K562 (cell line): ENCODE data around the gene LIMCH1. TPM values are rescaled to one million over a fixed set of nuclear protein-coding genes. Genes with fewer than 3 reads are reported as not detected.

ENCODE experiments used
- ATAC-seq: fragments of 200-7000 bp; cut with Tn5 transposase; 3 replicates; pipeline ENCODE4 v1.9.1; 2020; ENCODE audit warnings: moderate library complexity
- BruUV-seq: library from RNA; stranded (reverse); fragments of 400-500 nt; replicated peaks from 2 replicates; lab custom pipeline; 2021; lab: Mats Ljungman, UMichigan
- CTCF ChIA-PET: fragments of 300-600 bp; formaldehyde crosslinking; extraction: SDS; loops from one replicate; lab custom pipeline; 2021; ENCODE audit warnings: low intra/inter-chr PET ratio; lab: Yijun Ruan, JAX
- POLR2A ChIA-PET: fragments of 300-600, 350-650 bp; sonication (Branson Sonifier 250); formaldehyde crosslinking; extraction: SDS; loops from one replicate; lab custom pipeline; 2021; ENCODE audit warnings: antibody characterized with exemption, inconsistent platforms; lab: Yijun Ruan, JAX
- DNase-seq, 4 experiments: peaks; one replicate each; pipeline versions ENCODE4 v3.0.0 to v3.0.0-alpha.2; 2011 to 2018; ENCODE audit warnings: low spot score in 3 of 4, mixed read lengths in 3 of 4; ENCODE audit errors: extremely low read depth in 1 of 4
- FAIRE-seq: peaks from 2 replicates; lab custom pipeline; 2011; peaks lifted over from hg19 to GRCh38; lab: Jason Lieb, UNC
- H2AFZ ChIP-seq: 2 replicates; pipeline ENCODE4 v1.6.0; 2011; ENCODE audit warnings: low read depth, low read length, control low read depth, inconsistent platforms
- H3K27ac ChIP-seq: fragments of 200-600 bp; 3 replicates; pipeline ENCODE4 v1.8.0; 2011; ENCODE audit warnings: low read depth, mild to moderate bottlenecking, control low read depth, inconsistent platforms, low read length, moderate library complexity, mixed read lengths; ENCODE audit errors: extremely low read depth
- H3K27me3 ChIP-seq, 2 experiments: fragments of 300-600 bp in 1 of 2; 2 replicates in 1 of 2; 3 replicates in 1 of 2; pipeline versions ENCODE4 v1.6.0 to v1.8.0; 2011; ENCODE audit warnings: inconsistent platforms in 2 of 2, low read length in 2 of 2, mild to moderate bottlenecking in 1 of 2, mixed read lengths in 1 of 2, moderate library complexity in 1 of 2; ENCODE audit not compliant: control insufficient read depth in 2 of 2, insufficient read depth in 2 of 2
- H3K36me3 ChIP-seq: fragments of 300-600 bp; 3 replicates; pipeline ENCODE4 v1.8.0; 2011; ENCODE audit warnings: mild to moderate bottlenecking, low read length, inconsistent platforms; ENCODE audit not compliant: control insufficient read depth, insufficient read depth
- H3K4me1 ChIP-seq, 2 experiments: fragments of 200-600 bp in 1 of 2; replicated peaks in 1 of 2; 2 replicates in 1 of 2; 3 replicates in 1 of 2; pipeline versions ENCODE4 v1.5.1 to v1.8.0; 2011; ENCODE audit warnings: inconsistent platforms in 2 of 2, low read length in 2 of 2, mild to moderate bottlenecking in 1 of 2, mixed read lengths in 1 of 2, moderate library complexity in 1 of 2; ENCODE audit not compliant: control insufficient read depth in 2 of 2, insufficient read depth in 2 of 2
- H3K4me2 ChIP-seq: 2 replicates; pipeline ENCODE4 v1.6.1; 2011; ENCODE audit warnings: low read length, control low read depth, inconsistent platforms, mixed read lengths; ENCODE audit not compliant: insufficient read depth
- H3K4me3 ChIP-seq: fragments of 200-600 bp; sonication (generic), shearing (Covaris generic); 2 replicates; pipeline ENCODE4 v1.5.1; 2016; ENCODE audit warnings: control low read depth, inconsistent platforms
- H3K79me2 ChIP-seq: fragments of 200-600 bp; 3 replicates; pipeline ENCODE4 v1.8.0; 2011; ENCODE audit warnings: low read length, inconsistent platforms; ENCODE audit not compliant: control insufficient read depth, insufficient read depth
- H3K9ac ChIP-seq, 2 experiments: 2 replicates each; pipeline versions ENCODE4 v1.6.0 to v1.6.1; 2011; ENCODE audit warnings: low read depth in 2 of 2, low read length in 2 of 2, control low read depth in 1 of 2, inconsistent platforms in 1 of 2, mild to moderate bottlenecking in 1 of 2, mixed read lengths in 1 of 2; ENCODE audit not compliant: insufficient read depth in 1 of 2
- H3K9me1 ChIP-seq: one replicate; pipeline ENCODE4 v1.6.0; 2011; ENCODE audit warnings: inconsistent platforms, mild to moderate bottlenecking, low read length, moderate library complexity; ENCODE audit not compliant: control insufficient read depth, insufficient read depth
- H3K9me3 ChIP-seq: replicated peaks from 2 replicates; pipeline ENCODE4 v1.5.1; 2011; ENCODE audit warnings: low read depth, low read length, inconsistent platforms; ENCODE audit not compliant: control insufficient read depth, insufficient read depth
- H4K20me1 ChIP-seq: replicated peaks from 2 replicates; pipeline ENCODE4 v1.6.1; 2011; ENCODE audit warnings: low read length, inconsistent platforms, mixed read lengths; ENCODE audit not compliant: control insufficient read depth, insufficient read depth
- ATF1 ChIP-seq, 2 experiments: fragments of 450-650 bp in 1 of 2; IDR thresholded peaks; 2 replicates each; pipeline ENCODE4 v1.6.1; 2016; ENCODE audit warnings: missing compliant biosample characterization in 1 of 2, missing genetic modification characterization in 1 of 2
- CEBPG ChIP-seq, 3 experiments: fragments of 200-800 bp in 1 of 3; sonication (Bioruptor generic) in 1 of 3; sonication (generic) in 1 of 3; formaldehyde crosslinking in 1 of 3; IDR thresholded peaks in 2 of 3; conservative IDR thresholded peaks in 1 of 3; 2 replicates each; pipeline versions ENCODE4 v1.6.1 to v1.8.0; 2016 to 2022; ENCODE audit warnings: missing compliant biosample characterization in 2 of 3, missing genetic modification characterization in 2 of 3, mild to moderate bottlenecking in 1 of 3, missing genetic modification reagents in 1 of 3
- FOXP1 ChIP-seq: sonication (generic); formaldehyde crosslinking; IDR thresholded peaks from 2 replicates; pipeline ENCODE4 v1.8.0; 2022; ENCODE audit warnings: mild to moderate bottlenecking, missing genetic modification reagents
- HNRNPLL ChIP-seq: fragments of 200-400 bp; formaldehyde crosslinking; IDR thresholded peaks from 2 replicates; pipeline ENCODE4 v1.6.1; 2017; ENCODE audit warnings: low read length, low read depth, mild to moderate bottlenecking; ENCODE audit not compliant: poor library complexity, severe bottlenecking
- NUFIP1 ChIP-seq: fragments of 450-650 bp; IDR thresholded peaks from 2 replicates; pipeline ENCODE4 v1.6.1; 2018; ENCODE audit not compliant: partially characterized antibody
- SMAD3 ChIP-seq: fragments of 450-650 bp; formaldehyde crosslinking; conservative IDR thresholded peaks from 2 replicates; pipeline ENCODE4 v1.4.0; 2020; ENCODE audit warnings: mild to moderate bottlenecking
- ZNF507 ChIP-seq: conservative IDR thresholded peaks from 2 replicates; pipeline ENCODE4 v1.6.1; 2017; ENCODE audit warnings: missing genetic modification characterization, missing compliant biosample characterization
- WGBS: fragments of 100-300 bp; shearing (Covaris generic); methylation state at CpG from one replicate; pipeline ENCODE4 v1.1.6; 2016; ENCODE audit warnings: low coverage, mixed read lengths; ENCODE audit not compliant: insufficient coverage; ENCODE audit errors: missing lambda C conversion rate; 5-methylcytosine and 5-hydroxymethylcytosine counted together
- in situ Hi-C: fragments of 300-500 bp; cut with MboI; formaldehyde crosslinking; loops from 4 replicates; pipeline ENCODE4 v1.15.0; 2018; ENCODE audit warnings: inconsistent platforms, mixed read lengths
- intact Hi-C: fragments of 100-400 bp; cut with micrococcal nuclease; formaldehyde crosslinking; loops from 2 replicates; pipeline ENCODE4 v1.14.2; 2022
- polyA plus RNA-seq, 8 experiments: library from polyadenylated mRNA; depleted of rRNA in 4 of 8; stranded (reverse) in 5 of 8; unstranded in 3 of 8; fragments of >200 nt; fragmentation: Nextera tagmentation in 2 of 8; fragmentation: Illumina TruSeq in 1 of 8; extraction: Ambion mirVana in 2 of 8; extraction: Trizol in 1 of 8; gene quantifications; 2 replicates each; pipeline versions ENCODE4 v1.2.1 to v1.2.3, GENCODE V29; 2011 to 2014; ENCODE audit warnings: inconsistent platforms in 1 of 8, missing spikeins in 1 of 8
- total RNA-seq, 7 experiments: library from RNA; depleted of rRNA in 6 of 7; stranded (reverse); fragments of >200 nt in 6 of 7; fragmentation: Illumina TruSeq in 2 of 7; extraction: Trizol in 2 of 7; gene quantifications; 2 replicates each; pipeline versions ENCODE4 v1.2.1 to v1.2.3, GENCODE V29; 2011 to 2021; ENCODE audit warnings: low replicate concordance in 1 of 7
- TF ChIP-seq, protein P1 (sequence below): sonication (generic); formaldehyde crosslinking; IDR thresholded peaks from 2 replicates; pipeline ENCODE4 v1.4.0; 2020; ENCODE audit warnings: mild to moderate bottlenecking, missing genetic modification reagents
- TF ChIP-seq, protein P2 (sequence below), 2 experiments: fragments of 450-650 bp; IDR thresholded peaks; 2 replicates each; pipeline ENCODE4 v1.6.1; 2016

The LIMCH1 gene
- total and polyA plus RNA-seq, 9 of the 15 experiments (the other 6 are each of a cell fraction or from before 2014, with no cell fraction given): 0.35 TPM; not detected in 8

DNA sequence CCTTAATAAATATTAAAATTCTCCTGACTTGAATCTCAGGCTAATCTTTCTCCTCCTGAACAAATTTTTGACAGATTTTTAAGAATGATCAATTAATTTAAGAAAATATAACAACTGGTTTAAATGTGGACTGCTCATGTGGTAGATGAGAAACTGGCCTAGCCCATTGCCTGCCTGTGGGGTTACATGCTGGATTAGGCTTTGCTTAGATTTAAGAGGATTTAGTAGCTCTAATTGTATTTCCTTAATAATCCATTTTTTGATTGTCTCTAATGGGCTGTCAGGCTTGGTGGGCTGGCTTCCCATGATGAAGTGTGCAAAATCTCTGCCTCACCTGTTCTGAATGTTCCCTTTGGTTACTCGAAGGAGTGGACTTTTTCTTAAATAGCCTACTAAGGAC is 27.8 kb upstream of the LIMCH1 start (continued):
- TF ChIP-seq HNRNPLL (no peak), ZNF507 (tag) (no peak), ATF1 (CRISPR knock-in tag; IDR thresholded peaks at IDR 0.05) (no peak), ATF1 (tag; IDR thresholded peaks at IDR 0.05) (no peak), CEBPG (CRISPR knock-in tag; IDR thresholded peaks at IDR 0.05) (no peak), CEBPG (tag; conservative IDR thresholded peaks at IDR 0.05 in 1 of 2, IDR thresholded peaks at IDR 0.05 in 1 of 2) (no peak)
- TF ChIP-seq, protein P1, sequence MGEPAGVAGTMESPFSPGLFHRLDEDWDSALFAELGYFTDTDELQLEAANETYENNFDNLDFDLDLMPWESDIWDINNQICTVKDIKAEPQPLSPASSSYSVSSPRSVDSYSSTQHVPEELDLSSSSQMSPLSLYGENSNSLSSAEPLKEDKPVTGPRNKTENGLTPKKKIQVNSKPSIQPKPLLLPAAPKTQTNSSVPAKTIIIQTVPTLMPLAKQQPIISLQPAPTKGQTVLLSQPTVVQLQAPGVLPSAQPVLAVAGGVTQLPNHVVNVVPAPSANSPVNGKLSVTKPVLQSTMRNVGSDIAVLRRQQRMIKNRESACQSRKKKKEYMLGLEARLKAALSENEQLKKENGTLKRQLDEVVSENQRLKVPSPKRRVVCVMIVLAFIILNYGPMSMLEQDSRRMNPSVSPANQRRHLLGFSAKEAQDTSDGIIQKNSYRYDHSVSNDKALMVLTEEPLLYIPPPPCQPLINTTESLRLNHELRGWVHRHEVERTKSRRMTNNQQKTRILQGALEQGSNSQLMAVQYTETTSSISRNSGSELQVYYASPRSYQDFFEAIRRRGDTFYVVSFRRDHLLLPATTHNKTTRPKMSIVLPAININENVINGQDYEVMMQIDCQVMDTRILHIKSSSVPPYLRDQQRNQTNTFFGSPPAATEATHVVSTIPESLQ (CRISPR knock-in tag): no peak
- TF ChIP-seq, protein P2, sequence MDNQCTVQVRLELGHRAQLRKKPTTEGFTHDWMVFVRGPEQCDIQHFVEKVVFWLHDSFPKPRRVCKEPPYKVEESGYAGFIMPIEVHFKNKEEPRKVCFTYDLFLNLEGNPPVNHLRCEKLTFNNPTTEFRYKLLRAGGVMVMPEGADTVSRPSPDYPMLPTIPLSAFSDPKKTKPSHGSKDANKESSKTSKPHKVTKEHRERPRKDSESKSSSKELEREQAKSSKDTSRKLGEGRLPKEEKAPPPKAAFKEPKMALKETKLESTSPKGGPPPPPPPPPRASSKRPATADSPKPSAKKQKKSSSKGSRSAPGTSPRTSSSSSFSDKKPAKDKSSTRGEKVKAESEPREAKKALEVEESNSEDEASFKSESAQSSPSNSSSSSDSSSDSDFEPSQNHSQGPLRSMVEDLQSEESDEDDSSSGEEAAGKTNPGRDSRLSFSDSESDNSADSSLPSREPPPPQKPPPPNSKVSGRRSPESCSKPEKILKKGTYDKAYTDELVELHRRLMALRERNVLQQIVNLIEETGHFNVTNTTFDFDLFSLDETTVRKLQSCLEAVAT (IDR thresholded peaks at IDR 0.05): no peak
- TF ChIP-seq, all 486 proteins: peak for 0

GRCh38 chr4:41512136-41512535 is 25.8 kb upstream of the LIMCH1 start:
- CTCF ChIA-PET: no interaction called here
- peaks cover 0 to 3% of the 10 kb centered on the region in 2 experiments; a peak in 2 of 5 replicates for H3K27me3 ChIP-seq
- TF ChIP-seq NUFIP1 (no peak), SMAD3 (no peak), FOXP1 (no peak)
- no peaks in the 10 kb centered on the region for H3K9me3 ChIP-seq
- no peaks in the 10 kb centered on the region for H3K36me3 ChIP-seq
- H3K9ac ChIP-seq: no peak overlapping the region
- H3K4me3 ChIP-seq: no peak overlapping the region
- in situ Hi-C loops (no loop called here), intact Hi-C loops (no loop called here)
- H3K79me2 ChIP-seq: no peaks in the 10 kb centered on the region
- no peaks in the 10 kb centered on the region for H3K9me1 ChIP-seq
- no peaks in the 10 kb centered on the region for H3K4me1 ChIP-seq
- DNase-seq (no peak), ATAC-seq (no peak), FAIRE-seq (no peak)
- H2AFZ ChIP-seq: no peak overlapping the region
- H3K4me2 ChIP-seq: no peak overlapping the region
- 0% methylated on average over 1 of the region's 1 CpG for WGBS
- H3K27ac ChIP-seq: no peak overlapping the region
- no TSS peak for BruUV-seq
- no peaks in the 10 kb centered on the region for H4K20me1 ChIP-seq
- POLR2A ChIA-PET: no interaction called here
